GM18505 (cell line): ENCODE measurements around the gene PAH.

Experiments
- ATAC-seq: cut with Tn5 transposase; IDR thresholded peaks from one replicate; pipeline ENCODE4 v1.9.1; 2021; ENCODE audit not compliant: unreplicated experiment
- POLR2A ChIP-seq: IDR thresholded peaks from 4 replicates; pipeline ENCODE4 v1.6.1; 2011; ENCODE audit warnings: borderline replicate concordance; ENCODE audit not compliant: insufficient read depth, insufficient read length; ENCODE audit errors: extremely low read depth

PAH gene

DNA sequence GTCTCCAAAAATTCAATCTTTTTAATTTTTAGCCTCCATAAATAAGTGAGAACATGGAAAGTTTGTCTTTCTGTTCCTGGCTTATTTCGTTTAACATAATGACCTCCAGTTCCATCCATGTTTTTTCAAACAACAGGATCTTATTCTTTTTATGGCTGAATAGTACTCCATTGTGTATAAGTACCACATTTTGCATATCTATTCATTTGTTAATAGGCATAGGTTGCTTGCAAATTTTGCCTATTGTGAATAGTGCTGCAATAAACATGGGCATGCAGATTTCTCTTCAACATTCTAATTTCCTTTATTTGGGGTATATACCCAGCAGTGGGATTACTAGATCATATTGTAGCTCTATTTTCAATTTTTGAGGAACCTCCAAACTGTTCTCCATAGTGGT, 16.1 kb upstream of the PAH start:
- TF ChIP-seq POLR2A: no peak
- ATAC-seq: no peak

DNA sequence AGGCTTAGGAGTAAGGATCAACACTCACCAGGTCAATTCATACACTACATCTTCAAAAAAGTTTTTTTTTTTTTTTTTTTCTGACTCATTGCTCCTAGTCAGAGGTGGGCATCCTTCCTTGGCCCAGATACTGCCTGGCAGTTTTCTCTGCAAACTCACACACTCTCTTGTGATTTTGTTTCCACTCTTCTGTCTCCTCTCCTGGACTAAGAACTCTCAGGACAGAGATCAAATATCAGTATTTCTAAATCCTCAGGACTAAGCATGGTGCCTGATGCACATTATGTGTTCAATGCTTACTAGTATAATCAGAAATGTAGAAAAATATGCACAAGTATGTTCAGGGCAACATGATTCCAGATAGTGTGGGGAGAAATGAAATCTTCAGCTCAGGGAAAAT, 10.2 kb upstream of the PAH start:
- TF ChIP-seq POLR2A: no peak
- ATAC-seq: no peak

DNA sequence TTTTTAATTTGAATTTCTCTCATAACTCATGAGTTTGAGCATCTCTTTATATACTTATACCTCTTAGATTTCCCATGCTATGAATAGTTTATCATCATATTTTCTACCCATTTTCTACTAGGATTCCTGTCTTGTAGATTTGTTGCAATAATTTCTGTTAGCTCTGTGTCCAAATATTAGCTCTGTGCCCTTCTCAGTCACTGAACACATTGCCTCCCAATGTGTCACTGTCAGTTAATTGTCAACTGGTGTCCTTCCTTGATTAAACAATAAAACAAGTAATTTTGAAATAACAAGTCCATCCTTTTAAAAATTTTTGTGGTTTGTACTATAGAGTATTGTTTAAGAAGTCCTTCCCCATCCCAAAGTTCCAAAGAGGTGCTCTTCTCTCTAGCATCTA, 4.2 kb upstream of the PAH start:
- no peak for TF ChIP-seq POLR2A
- no peak for ATAC-seq

DNA sequence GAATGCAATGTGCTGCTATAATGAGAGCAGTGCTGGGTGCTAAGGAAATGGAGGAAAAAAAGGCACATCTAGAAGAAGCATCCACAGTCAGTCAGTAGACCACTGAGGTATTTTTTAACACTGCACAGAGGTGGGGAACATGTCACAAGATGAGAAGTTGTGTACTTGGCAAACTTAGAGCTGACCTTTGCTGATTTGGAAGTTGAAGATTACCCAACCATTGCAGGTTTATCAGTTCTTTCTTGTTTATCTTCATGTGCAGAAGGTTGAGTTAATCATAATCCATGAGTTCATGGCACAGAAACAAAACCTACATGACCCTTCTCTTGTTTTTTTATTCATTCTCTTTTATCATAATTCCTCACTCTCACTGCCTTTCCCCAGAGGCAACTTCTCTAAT, 3.2 kb upstream of the PAH start:
- no peak for ATAC-seq

DNA sequence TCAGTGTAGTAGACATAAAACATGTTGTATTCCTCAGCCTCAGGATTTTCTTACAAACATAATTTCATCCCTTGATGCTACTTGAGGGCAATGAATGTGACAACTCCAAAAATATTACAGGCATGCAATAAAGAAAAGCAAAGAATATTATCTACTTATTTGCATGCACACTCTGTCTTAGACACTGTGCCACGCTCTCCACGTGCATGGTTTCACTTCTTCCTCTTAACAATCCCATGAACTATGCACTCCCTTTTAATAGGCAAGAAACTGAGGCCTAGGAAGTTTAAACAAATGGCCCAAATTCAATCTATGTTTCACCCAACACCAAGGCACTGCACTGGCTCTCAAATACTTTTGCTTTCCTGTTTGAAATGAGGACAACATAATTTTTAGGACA, 1.8 kb upstream of the PAH start:
- ATAC-seq: no peak
- TF ChIP-seq POLR2A: no peak

More for the DNA sequence above, 3.2 kb upstream of the PAH start:
- no peak for TF ChIP-seq POLR2A

DNA sequence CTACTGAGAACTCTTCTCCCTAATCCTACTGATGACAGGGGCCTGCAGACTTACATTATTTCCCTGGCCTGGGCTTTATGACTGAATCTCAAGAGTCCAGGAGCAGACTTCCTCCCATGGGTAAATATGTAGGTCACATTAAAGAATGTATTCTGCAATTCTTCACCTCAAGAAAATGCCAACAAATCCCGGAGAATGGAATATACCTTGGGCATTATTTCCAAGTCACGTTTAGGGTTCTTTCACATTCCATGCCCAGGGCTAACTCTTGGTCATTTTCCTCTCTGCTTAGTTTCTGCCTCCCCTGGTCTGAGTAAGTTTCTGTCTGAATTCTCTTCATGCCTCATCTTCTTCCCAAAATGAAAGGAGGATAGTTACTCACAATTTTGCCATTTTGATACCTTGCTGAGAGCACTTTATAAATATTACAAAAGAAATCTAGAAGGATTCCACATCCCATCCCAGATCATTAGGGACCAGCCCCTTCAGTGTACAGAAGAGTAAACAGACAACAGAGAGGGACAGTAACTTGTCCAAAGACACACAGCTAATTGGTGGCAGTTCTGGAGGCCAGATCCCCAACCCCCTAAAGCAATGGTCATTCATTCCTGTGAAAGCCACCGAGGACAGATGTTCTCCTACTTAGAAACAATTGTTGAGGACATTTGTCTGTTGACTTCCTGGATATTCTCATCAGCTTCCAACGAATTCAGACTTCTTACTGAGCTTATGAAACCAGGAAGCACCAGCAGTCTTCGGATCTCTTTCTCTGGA, 605 bp downstream of the PAH start:
- ATAC-seq: no peak
- no peak for TF ChIP-seq POLR2A

DNA sequence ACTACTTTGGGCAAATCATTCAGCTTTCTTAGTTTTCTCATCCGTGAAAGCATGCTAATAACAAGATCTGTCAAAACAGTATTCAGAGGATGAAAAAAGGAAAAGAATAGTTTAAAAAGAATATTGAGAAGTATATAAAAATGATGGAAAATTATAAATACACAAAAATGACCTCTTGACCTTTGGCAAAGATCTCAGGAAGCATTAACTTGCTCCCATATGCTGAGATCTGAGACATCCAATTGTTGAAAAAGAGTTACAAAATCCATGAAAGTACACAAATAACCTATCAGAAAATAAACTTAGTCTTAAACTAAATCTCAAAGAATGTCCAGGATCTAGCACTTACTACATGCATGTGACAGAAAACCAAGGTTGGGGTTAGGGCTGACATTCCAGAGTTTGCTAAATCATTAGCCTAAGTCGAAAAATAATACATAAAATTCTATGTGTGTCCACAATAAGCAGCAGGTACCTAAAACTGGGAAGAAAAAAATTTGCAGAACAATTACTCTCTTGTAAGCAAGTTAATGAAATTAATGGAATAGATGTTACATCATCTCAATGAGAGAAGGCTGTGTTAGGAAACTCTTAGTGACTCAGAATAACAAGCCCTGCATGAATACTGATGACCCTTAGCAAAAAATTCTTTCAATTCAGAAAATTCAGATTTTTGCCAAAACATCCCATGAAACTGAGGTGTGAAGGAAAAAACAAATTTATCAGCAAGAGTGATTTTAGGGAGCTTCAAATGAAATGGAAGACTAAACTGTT, 3.4 kb downstream of the PAH start:
- no peak for TF ChIP-seq POLR2A
- no peak for ATAC-seq

DNA sequence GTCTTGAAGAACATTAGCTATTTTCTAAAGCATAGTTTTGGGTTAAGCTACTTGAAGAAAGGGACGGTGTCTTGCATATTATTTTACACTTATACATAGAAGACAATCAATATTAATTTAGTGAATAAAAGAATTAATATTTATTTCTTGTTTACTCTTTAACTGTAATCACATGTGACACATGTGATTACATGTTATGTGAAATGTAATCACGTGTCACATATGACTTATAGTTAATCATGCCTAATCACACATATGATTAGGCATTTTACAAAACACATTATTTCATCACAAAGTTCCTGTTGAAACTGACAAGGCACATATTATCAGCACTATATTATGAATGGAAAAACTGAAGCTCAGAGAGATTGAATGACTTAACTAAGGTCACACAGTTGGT, 4.8 kb downstream of the PAH start:
- no peak for TF ChIP-seq POLR2A
- no peak for ATAC-seq

DNA sequence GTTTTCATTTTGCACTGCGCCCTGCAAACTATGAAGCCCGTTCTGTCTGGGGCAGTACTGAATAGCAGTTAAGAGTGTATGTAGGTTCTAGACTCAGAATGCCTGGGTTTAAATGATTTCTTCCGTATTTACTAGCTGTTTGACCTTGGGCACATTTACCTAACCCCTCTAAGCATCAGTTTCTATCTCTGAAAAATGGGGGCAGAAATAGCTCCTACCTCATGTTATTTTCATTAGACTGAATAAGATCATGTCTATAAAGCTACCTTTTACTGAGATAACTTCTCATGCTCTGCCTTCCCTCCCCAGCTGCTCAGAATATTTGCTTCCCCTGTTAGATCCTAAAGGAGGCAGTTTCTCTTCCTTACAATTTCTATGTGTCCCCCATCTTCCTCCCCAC, 5.7 kb downstream of the PAH start:
- ATAC-seq: no peak
- no peak for TF ChIP-seq POLR2A

DNA sequence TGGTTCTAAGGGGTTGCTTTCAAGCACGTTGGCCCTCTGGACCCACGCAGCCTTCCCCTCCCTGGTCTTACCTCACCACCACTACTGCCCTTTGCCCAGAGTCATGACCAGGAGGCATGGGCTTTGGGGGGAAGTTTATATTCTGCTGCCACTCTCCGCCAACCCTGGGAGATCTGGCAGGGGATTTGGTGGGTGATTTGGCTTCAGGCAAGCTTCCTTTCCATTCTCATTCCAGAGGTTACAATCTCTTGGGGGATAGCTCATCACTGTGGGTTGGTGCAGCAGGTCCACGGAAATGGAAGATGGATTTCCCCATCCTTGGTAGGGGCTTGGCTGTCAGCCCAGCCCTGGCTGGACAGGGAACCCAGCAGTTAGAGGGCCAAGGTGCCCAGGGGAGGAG, 6.3 kb downstream of the PAH start:
- TF ChIP-seq POLR2A: no peak
- no peak for ATAC-seq

DNA sequence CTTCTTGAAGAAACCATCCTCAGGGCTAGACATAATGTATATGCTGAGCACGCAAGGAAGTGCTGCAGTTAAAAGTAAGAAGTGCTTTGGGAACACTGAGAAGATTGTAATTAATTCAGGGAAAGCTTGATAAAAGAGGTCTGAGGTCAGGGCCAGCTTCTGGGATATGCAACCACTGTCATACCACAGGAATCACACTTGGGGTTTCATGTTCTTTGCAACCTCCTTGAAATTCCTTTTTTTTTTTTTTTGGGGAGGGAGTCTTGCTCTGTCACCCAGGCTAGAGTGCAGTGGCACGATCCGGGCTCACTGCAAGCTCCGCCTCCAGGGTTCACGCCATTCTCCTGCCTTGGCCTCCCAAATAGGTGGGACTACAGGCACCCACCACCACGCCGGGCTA, 6.9 kb downstream of the PAH start:
- TF ChIP-seq POLR2A: no peak
- no peak for ATAC-seq

DNA sequence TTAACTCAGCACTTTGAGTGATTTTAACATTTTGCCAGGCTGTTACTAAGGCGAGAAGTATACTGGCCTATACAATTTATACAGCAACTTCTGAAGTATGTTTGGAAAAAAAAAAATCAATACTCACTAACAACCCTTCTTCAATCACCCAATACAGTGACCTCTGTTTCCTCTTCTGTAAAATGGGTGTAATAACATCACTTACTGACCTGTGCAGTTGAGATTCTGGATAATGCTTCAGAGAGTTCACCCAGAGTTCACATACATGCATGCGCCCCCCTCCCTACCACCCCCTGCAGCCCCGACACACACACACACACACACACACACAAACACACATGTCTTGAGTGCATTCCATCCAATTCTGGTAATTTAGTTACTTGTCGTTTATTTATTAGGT, 9.1 kb downstream of the PAH start:
- TF ChIP-seq POLR2A: no peak

DNA sequence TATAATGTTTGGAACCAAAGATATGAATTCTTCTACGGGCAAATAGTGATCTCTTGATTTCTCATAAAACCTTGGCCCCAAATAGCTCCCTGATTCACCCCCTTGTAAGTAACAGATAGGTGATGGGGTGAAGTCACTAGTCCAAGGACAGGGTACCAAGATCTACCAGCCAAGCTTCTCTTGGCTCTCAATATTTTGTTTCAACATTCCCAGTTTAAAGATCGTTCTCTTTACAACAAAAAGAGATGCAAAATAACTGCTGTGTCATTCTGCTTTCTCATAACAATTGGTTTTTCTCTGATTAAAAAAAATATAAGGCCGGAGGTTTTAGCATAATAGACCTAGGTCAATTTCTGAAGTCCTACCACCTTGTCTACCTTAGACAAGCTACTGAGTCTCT, 11.8 kb downstream of the PAH start:
- ATAC-seq: no peak
- TF ChIP-seq POLR2A: no peak

More for the DNA sequence above, 9.1 kb downstream of the PAH start:
- ATAC-seq: no peak

DNA sequence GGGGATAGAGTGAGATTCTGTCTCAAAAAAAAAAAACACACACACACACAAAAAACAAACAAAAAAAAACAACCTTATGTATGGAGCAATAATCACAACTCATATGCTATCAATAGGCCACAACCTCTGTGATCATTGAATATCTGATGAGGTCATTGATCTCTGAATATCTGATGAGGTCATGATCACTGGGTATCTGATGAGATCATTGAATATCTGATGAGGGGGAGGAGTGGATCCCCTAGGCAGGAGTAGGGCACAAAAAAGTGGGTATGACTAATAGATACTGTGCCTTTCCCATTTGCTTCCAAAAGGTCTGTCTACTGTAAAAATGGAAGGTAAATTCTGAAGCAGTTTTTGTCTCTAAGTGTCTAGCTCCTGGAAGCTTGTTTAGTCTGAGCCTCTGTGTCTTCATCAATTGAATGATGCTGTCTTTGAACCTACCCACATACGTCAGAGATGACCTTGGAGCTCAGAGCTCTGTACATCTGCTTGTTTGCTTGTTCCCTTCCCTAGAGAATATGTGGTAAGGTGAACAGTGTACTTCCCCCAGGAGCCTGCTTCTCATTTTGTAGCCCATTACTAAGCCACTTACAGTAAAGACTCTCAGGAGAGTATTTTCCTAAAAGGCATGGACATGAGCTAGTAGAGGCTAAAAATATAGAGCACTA, 13.6 kb downstream of the PAH start:
- ATAC-seq: no peak
- TF ChIP-seq POLR2A: no peak
